Activated CD8-positive, alpha-beta memory T cell treated with anti-CD3 and anti-CD28 coated beads, Interleukin-2, amount 50 U/mL, for 1 hour (primary cell): Measurements from ENCODE around the gene RASAL1.

ENCODE experiments used
- DNase-seq: peaks from one replicate; pipeline ENCODE4 v3.0.0-alpha.2; 2020; ENCODE audit errors: extremely low read depth

RASAL1 gene

GRCh38 chr12:113058553-113058952, 77.0 kb downstream of the RASAL1 start:
- no peak for DNase-seq

- no peak for DNase-seq
These were observed 77.7 kb downstream of the RASAL1 start for GRCh38 chr12:113057565-113058485.

- no peak for DNase-seq
These were observed 78.7 kb downstream of the RASAL1 start, which contains the start of gene DTX1 for GRCh38 chr12:113056631-113057488. Gene DTX1, plus strand, starts transcription at chr12:113056730. Its CDS starts 1,463 bp downstream, at chr12:113058193.

- DNase-seq, result no peak
These were observed 79.3 kb downstream of the RASAL1 start for GRCh38 chr12:113056381-113056630.

- DNase-seq, result no peak
These were observed 79.8 kb downstream of the RASAL1 start for GRCh38 chr12:113055594-113056380.

- DNase-seq, result no peak
These were observed 80.5 kb downstream of the RASAL1 start for GRCh38 chr12:113054948-113055486.

- DNase-seq, result no peak
These were observed 83.2 kb downstream of the RASAL1 start for GRCh38 chr12:113052326-113052725.

GRCh38 chr12:113051759-113052158, 83.8 kb downstream of the RASAL1 start:
- DNase-seq, result no peak

- no peak for DNase-seq
These were observed 84.8 kb downstream of the RASAL1 start for GRCh38 chr12:113050795-113051194.

GRCh38 chr12:113049976-113050742, 85.4 kb downstream of the RASAL1 start:
- DNase-seq, result no peak
